Mucosa of rectum (tissue), 2 donors: Measurements from ENCODE around the gene PRSS8.
"Not testable (repeated sequence)": the region's sequence is repeated elsewhere in the genome, so short reads cannot be mapped to it uniquely, and the experiment has no call there.

Experiments used
- H3K27ac ChIP-seq, 2 donors: one replicate each; pipeline ENCODE4 v1.7.0; 2013; ENCODE audit warnings: inconsistent platforms in 2 of 2, low read depth in 2 of 2, low read length in 2 of 2
- H3K27me3 ChIP-seq, 2 donors: one replicate each; pipeline ENCODE4 v1.7.0; 2013; ENCODE audit warnings: low read length in 2 of 2; ENCODE audit not compliant: control insufficient read depth in 2 of 2, insufficient read depth in 2 of 2
- H3K36me3 ChIP-seq, 2 donors: one replicate each; pipeline ENCODE4 v1.7.0; 2013; ENCODE audit warnings: low read length in 2 of 2; ENCODE audit not compliant: control insufficient read depth in 2 of 2, insufficient read depth in 2 of 2
- H3K4me1 ChIP-seq, 2 donors: one replicate each; pipeline ENCODE4 v1.7.0; 2013; ENCODE audit warnings: low read length in 2 of 2, mild to moderate bottlenecking in 1 of 2; ENCODE audit not compliant: control insufficient read depth in 2 of 2, insufficient read depth in 2 of 2
- H3K4me3 ChIP-seq, 2 donors: one replicate each; pipeline ENCODE4 v1.7.0; 2013; ENCODE audit warnings: low read length in 2 of 2
- H3K9ac ChIP-seq, 2 donors: one replicate each; pipeline ENCODE4 v1.7.0; 2013; ENCODE audit warnings: low read length in 2 of 2, low read depth in 1 of 2, mild to moderate bottlenecking in 1 of 2
- H3K9me3 ChIP-seq, 2 donors: one replicate each; pipeline ENCODE4 v1.7.0; 2013; ENCODE audit warnings: low read length in 2 of 2; ENCODE audit not compliant: control insufficient read depth in 2 of 2
- donor health status: healthy.
- donor health status: Normal muscosa, but diverticular disease.

PRSS8 gene

GRCh38 chr16:31135535-31136286 lies at the start of gene PRSS8:
PRSS8 (minus strand) TSS chr16:31135727; CDS start chr16:31135498, 229 bp downstream.
- H3K9ac ChIP-seq: peak within 1 kb of the TSS; percentile 88 to 98
- peak within 1 kb of the TSS; percentile 77 to 90 for H3K4me3 ChIP-seq
- H3K9me3 ChIP-seq: no peaks in the 10 kb centered on the region
- no peaks in the 10 kb centered on the region for H3K27me3 ChIP-seq
- peak within 1 kb of the TSS; percentile 92 to 98 for H3K27ac ChIP-seq
- peaks cover 60 to 65% of the 10 kb centered on the region in 2 donors for H3K4me1 ChIP-seq
- H3K36me3 ChIP-seq: peaks cover 17 to 20% of the 10 kb centered on the region in 2 donors

- H3K27me3 ChIP-seq: no peaks in the 10 kb centered on the region
- no peaks in the 10 kb centered on the region for H3K9me3 ChIP-seq
- no peak overlapping the region for H3K9ac ChIP-seq
- no peak overlapping the region for H3K4me3 ChIP-seq
- H3K4me1 ChIP-seq: peaks cover 16 to 17% of the 10 kb centered on the region in 2 donors
- H3K36me3 ChIP-seq: peaks cover 69 to 72% of the 10 kb centered on the region in 2 donors
- no peak overlapping the region for H3K27ac ChIP-seq
These were observed 49.4 kb upstream of the PRSS8 start for GRCh38 chr16:31184888-31185287.

- Histone ChIP-seq H3K9me3 (no peaks in the 10 kb centered on the region), H3K4me1 (peaks cover 22 to 23% of the 10 kb centered on the region in 2 donors), H3K4me3 (no peak overlapping the region), H3K27ac (no peak overlapping the region), H3K27me3 (no peaks in the 10 kb centered on the region), H3K36me3 (peaks cover 58 to 62% of the 10 kb centered on the region in 2 donors), H3K9ac (no peak overlapping the region)
These were observed 48.2 kb upstream of the PRSS8 start for GRCh38 chr16:31183432-31184428.

- Histone ChIP-seq H3K27ac (no peak overlapping the region), H3K4me3 (peak overlapping the region in 1 of 2 donors; percentile 39), H3K4me1 (peaks cover 23 to 28% of the 10 kb centered on the region in 2 donors)
These were observed 46.9 kb upstream of the PRSS8 start for GRCh38 chr16:31182391-31182790.

GRCh38 chr16:31181102-31181830 lies 45.7 kb upstream of the PRSS8 start:
- peak overlapping the region; percentile 84 to 91 for H3K4me3 ChIP-seq
- no peaks in the 10 kb centered on the region for H3K27me3 ChIP-seq
- H3K27ac ChIP-seq: peak overlapping the region; percentile 90 to 94
- peaks cover 34 to 37% of the 10 kb centered on the region in 2 donors for H3K36me3 ChIP-seq
- H3K4me1 ChIP-seq: peaks cover 23 to 28% of the 10 kb centered on the region in 2 donors
- H3K9ac ChIP-seq: peak overlapping the region; percentile 87 to 92
- no peaks in the 10 kb centered on the region for H3K9me3 ChIP-seq

More at GRCh38 chr16:31182391-31182790, 46.9 kb upstream of the PRSS8 start:
- Histone ChIP-seq H3K9me3 (no peaks in the 10 kb centered on the region), H3K36me3 (peaks cover 44 to 48% of the 10 kb centered on the region in 2 donors), H3K9ac (no peak overlapping the region), H3K27me3 (no peaks in the 10 kb centered on the region)

- Histone ChIP-seq H3K27me3 (no peaks in the 10 kb centered on the region), H3K36me3 (peaks cover 20 to 23% of the 10 kb centered on the region in 2 donors), H3K27ac (peak within 1 kb of the TSS; percentile 90 to 94), H3K4me1 (peaks cover 23 to 28% of the 10 kb centered on the region in 2 donors), H3K4me3 (peak within 1 kb of the TSS; percentile 84 to 91), H3K9ac (peak within 1 kb of the TSS; percentile 87 to 92), H3K9me3 (no peaks in the 10 kb centered on the region)
These were observed 44.4 kb upstream of the PRSS8 start, which contains the start of gene FUS for GRCh38 chr16:31179747-31180459. FUS (plus strand) TSS chr16:31180139; CDS start chr16:31180215, 76 bp downstream.

GRCh38 chr16:31179219-31179746 lies 43.8 kb upstream of the PRSS8 start:
- Histone ChIP-seq H3K9me3 (no peaks in the 10 kb centered on the region), H3K4me3 (peak overlapping the region; percentile 84 to 91), H3K27me3 (no peaks in the 10 kb centered on the region), H3K36me3 (peaks cover 15 to 18% of the 10 kb centered on the region in 2 donors), H3K27ac (peak overlapping the region; percentile 90 to 94), H3K9ac (peak overlapping the region; percentile 87 to 92), H3K4me1 (peaks cover 23 to 28% of the 10 kb centered on the region in 2 donors)

GRCh38 chr16:31177136-31177535 lies 41.6 kb upstream of the PRSS8 start:
- Histone ChIP-seq H3K27me3 (no peaks in the 10 kb centered on the region), H3K27ac (no peak overlapping the region), H3K36me3 (no peaks in the 10 kb centered on the region), H3K4me3 (no peak overlapping the region), H3K4me1 (peaks cover 17 to 18% of the 10 kb centered on the region in 2 donors), H3K9ac (no peak overlapping the region), H3K9me3 (no peaks in the 10 kb centered on the region)

- not testable (repeated sequence) for H3K4me1 ChIP-seq, H3K27me3 ChIP-seq, H3K27ac ChIP-seq, H3K9me3 ChIP-seq, H3K4me3 ChIP-seq, H3K9ac ChIP-seq, H3K36me3 ChIP-seq
These were observed 34.5 kb upstream of the PRSS8 start for GRCh38 chr16:31170048-31170447.
